DOHH2 (cell line): ENCODE measurements around the gene GGPS1.

Source experiments
- H3F3A ChIP-seq: fragments of 200-600 bp; sonication (generic), shearing (Covaris generic); 2 replicates; pipeline ENCODE4 v1.6.0; 2016; ENCODE audit warnings: antibody characterized with exemption, mild to moderate bottlenecking; ENCODE audit not compliant: control insufficient read depth, insufficient read depth
- H3K27ac ChIP-seq: fragments of 200-600 bp; sonication (generic); 2 replicates; pipeline ENCODE4 v1.5.1; 2014; ENCODE audit warnings: low read depth, mild to moderate bottlenecking, low read length, moderate library complexity
- H3K27me3 ChIP-seq: fragments of 200-600 bp; sonication (generic); 2 replicates; pipeline ENCODE4 v1.6.1; 2014; ENCODE audit warnings: mild to moderate bottlenecking, low read length, mixed read lengths; ENCODE audit not compliant: control insufficient read depth
- H3K36me3 ChIP-seq: fragments of 200-600 bp; sonication (generic); 2 replicates; pipeline ENCODE4 v1.6.1; 2014; ENCODE audit warnings: mild to moderate bottlenecking, low read length, moderate library complexity, mixed read lengths; ENCODE audit not compliant: control insufficient read depth
- H3K4me1 ChIP-seq: fragments of 200-600 bp; sonication (generic); 2 replicates; pipeline ENCODE4 v1.6.1; 2014; ENCODE audit warnings: mild to moderate bottlenecking, low read length, mixed read lengths; ENCODE audit not compliant: control insufficient read depth
- H3K4me2 ChIP-seq: fragments of 200-600 bp; sonication (generic); 2 replicates; pipeline ENCODE4 v1.6.0; 2014; ENCODE audit warnings: mild to moderate bottlenecking, low read length, moderate library complexity
- H3K4me3 ChIP-seq: fragments of 200-600 bp; sonication (generic); 2 replicates; pipeline ENCODE4 v1.5.1; 2014; ENCODE audit warnings: mild to moderate bottlenecking, low read length, mixed read lengths
- H3K79me2 ChIP-seq: fragments of 200-600 bp; sonication (generic); 2 replicates; pipeline ENCODE4 v1.6.1; 2014; ENCODE audit warnings: mild to moderate bottlenecking, low read length, mixed read lengths; ENCODE audit not compliant: control insufficient read depth
- H3K9me2 ChIP-seq: fragments of 200-600 bp; sonication (generic); replicated peaks from 2 replicates; pipeline ENCODE4 v1.6.1; 2014; ENCODE audit warnings: mild to moderate bottlenecking, low read length, mixed read lengths; ENCODE audit not compliant: control insufficient read depth
- H3K9me3 ChIP-seq: fragments of 200-600 bp; sonication (generic); 2 replicates; pipeline ENCODE4 v1.6.1; 2014; ENCODE audit warnings: antibody characterized with exemption, low read length, mixed read lengths; ENCODE audit not compliant: control insufficient read depth, insufficient read depth
- H4K20me1 ChIP-seq: fragments of 200-600 bp; sonication (generic); 2 replicates; pipeline ENCODE4 v1.6.0; 2014; ENCODE audit warnings: low read depth, mild to moderate bottlenecking, antibody characterized with exemption, low read length, moderate library complexity; ENCODE audit not compliant: control insufficient read depth, insufficient read depth
- EZH2phosphoT487 ChIP-seq: fragments of 200-600 bp; sonication (generic); IDR thresholded peaks from 2 replicates; pipeline ENCODE4 v1.6.1; 2017; ENCODE audit warnings: borderline replicate concordance, mild to moderate bottlenecking, antibody characterized with exemption, low read length, moderate library complexity, mixed read lengths
- TF ChIP-seq, protein P1 (sequence below): fragments of 200-600 bp; sonication (generic); IDR thresholded peaks from one replicate; pipeline ENCODE4 v1.5.1; 2014; ENCODE audit warnings: antibody characterized with exemption, mild to moderate bottlenecking, low read depth, low read length; ENCODE audit not compliant: poor library complexity, severe bottlenecking

The GGPS1 gene

GRCh38 chr1:235343726-235344125, 15.4 kb downstream of the GGPS1 start:
- TF ChIP-seq EZH2phosphoT487, result no peak
- TF ChIP-seq, protein P1, sequence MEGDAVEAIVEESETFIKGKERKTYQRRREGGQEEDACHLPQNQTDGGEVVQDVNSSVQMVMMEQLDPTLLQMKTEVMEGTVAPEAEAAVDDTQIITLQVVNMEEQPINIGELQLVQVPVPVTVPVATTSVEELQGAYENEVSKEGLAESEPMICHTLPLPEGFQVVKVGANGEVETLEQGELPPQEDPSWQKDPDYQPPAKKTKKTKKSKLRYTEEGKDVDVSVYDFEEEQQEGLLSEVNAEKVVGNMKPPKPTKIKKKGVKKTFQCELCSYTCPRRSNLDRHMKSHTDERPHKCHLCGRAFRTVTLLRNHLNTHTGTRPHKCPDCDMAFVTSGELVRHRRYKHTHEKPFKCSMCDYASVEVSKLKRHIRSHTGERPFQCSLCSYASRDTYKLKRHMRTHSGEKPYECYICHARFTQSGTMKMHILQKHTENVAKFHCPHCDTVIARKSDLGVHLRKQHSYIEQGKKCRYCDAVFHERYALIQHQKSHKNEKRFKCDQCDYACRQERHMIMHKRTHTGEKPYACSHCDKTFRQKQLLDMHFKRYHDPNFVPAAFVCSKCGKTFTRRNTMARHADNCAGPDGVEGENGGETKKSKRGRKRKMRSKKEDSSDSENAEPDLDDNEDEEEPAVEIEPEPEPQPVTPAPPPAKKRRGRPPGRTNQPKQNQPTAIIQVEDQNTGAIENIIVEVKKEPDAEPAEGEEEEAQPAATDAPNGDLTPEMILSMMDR, result no peak
- peaks cover 8% of the 10 kb centered on the region for H3K36me3 ChIP-seq
- no peaks in the 10 kb centered on the region for H3K9me2 ChIP-seq
- H3K9me3 ChIP-seq, result no peaks in the 10 kb centered on the region
- H3K27ac ChIP-seq, result no peak overlapping the region
- no peak overlapping the region for H3K4me3 ChIP-seq
- no peaks in the 10 kb centered on the region for H3K27me3 ChIP-seq
- no peaks in the 10 kb centered on the region for H4K20me1 ChIP-seq
- no peaks in the 10 kb centered on the region for H3F3A ChIP-seq
- no peak overlapping the region for H3K4me2 ChIP-seq
- H3K79me2 ChIP-seq, result no peaks in the 10 kb centered on the region
- no peaks in the 10 kb centered on the region for H3K4me1 ChIP-seq

DNA sequence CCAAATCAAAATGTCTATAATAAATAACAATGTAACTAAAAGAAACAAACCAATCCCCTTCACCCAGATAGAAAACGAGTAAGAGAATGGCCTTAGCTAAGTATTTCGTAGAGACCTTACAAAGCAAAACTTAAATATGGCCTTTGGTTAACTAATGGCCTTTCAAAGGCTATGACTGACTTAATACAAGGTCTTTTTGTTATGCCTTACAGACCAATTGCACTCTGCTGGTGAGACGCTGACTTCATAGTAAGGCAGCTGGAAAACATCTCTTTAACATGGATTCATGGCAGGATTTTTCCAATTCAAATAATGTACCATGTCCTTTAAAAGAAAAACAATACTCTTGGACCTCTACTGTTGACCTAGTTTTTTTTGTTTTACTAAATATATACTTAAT, 23.1 kb downstream of the GGPS1 start:
- H3K9me3 ChIP-seq, result no peaks in the 10 kb centered on the region
- no peak overlapping the region for H3K4me2 ChIP-seq
- H4K20me1 ChIP-seq, result no peaks in the 10 kb centered on the region
- H3K27me3 ChIP-seq, result no peaks in the 10 kb centered on the region
- no peaks in the 10 kb centered on the region for H3F3A ChIP-seq
- no peak overlapping the region for H3K27ac ChIP-seq
- H3K4me1 ChIP-seq, result no peaks in the 10 kb centered on the region
- no peaks in the 10 kb centered on the region for H3K79me2 ChIP-seq
- no peak overlapping the region for H3K4me3 ChIP-seq
- no peak for TF ChIP-seq EZH2phosphoT487
- TF ChIP-seq, protein P1, result no peak
- H3K9me2 ChIP-seq, result no peaks in the 10 kb centered on the region
- no peaks in the 10 kb centered on the region for H3K36me3 ChIP-seq

GRCh38 chr1:235351898-235352297, 23.5 kb downstream of the GGPS1 start:
- 0 out of 2 replicates have a peak, but pooled peaks cover under 1% of the 10 kb centered on the region for H3K4me1 ChIP-seq
- H3K4me3 ChIP-seq, result no peak overlapping the region
- H4K20me1 ChIP-seq, result no peaks in the 10 kb centered on the region
- no peaks in the 10 kb centered on the region for H3K27me3 ChIP-seq
- no peaks in the 10 kb centered on the region for H3K79me2 ChIP-seq
- no peaks in the 10 kb centered on the region for H3F3A ChIP-seq
- no peaks in the 10 kb centered on the region for H3K9me2 ChIP-seq
- no peak overlapping the region for H3K27ac ChIP-seq
- H3K9me3 ChIP-seq, result no peaks in the 10 kb centered on the region
- TF ChIP-seq, protein P1, result no peak
- TF ChIP-seq EZH2phosphoT487, result no peak
- no peaks in the 10 kb centered on the region for H3K36me3 ChIP-seq
- H3K4me2 ChIP-seq, result no peak overlapping the region
